HG02642 (cell line): Measurements from ENCODE around the gene CNTNAP5.

Experiments used
- ATAC-seq: cut with Tn5 transposase; IDR thresholded peaks from one replicate; pipeline ENCODE4 v1.9.1; 2021; ENCODE audit warnings: mild to moderate bottlenecking; ENCODE audit not compliant: unreplicated experiment, poor library complexity

CNTNAP5 gene

DNA sequence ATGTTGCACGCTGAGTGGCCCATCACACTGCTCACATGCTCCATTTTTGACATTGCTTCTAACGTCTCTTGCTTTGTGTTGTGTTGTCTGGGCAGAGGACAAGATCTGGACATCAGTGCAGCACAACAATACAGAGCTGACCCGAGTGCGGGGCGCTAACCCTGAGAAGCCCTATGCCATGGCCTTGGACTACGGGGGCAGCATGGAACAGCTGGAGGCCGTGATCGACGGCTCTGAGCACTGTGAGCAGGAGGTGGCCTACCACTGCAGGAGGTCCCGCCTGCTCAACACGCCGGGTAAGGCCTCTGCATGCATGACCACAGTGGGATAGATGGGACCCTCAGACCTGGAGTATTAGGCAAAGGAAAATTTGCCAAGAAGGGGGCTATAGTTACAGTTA lies 622.6 kb downstream of the CNTNAP5 start:
- ATAC-seq, result no peak

DNA sequence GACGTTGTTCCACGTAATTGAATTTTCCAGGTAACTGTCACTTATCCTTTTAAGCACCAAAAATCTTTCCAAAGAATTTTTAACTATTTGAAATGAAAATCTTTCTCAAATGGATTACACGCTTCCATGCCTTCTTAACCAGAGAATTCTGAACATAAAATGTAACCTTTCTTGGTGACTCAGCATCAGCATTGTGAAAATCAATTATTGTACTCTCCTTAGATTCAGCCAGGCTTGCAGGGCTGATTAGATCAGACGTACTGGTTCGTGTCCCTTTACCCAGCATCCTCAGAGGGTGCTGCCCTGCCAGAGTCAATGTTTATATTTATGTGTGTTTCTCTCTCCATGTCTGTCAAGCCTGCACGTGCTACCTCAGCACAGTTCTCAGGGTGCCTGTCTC lies 623.9 kb downstream of the CNTNAP5 start:
- no peak for ATAC-seq

DNA sequence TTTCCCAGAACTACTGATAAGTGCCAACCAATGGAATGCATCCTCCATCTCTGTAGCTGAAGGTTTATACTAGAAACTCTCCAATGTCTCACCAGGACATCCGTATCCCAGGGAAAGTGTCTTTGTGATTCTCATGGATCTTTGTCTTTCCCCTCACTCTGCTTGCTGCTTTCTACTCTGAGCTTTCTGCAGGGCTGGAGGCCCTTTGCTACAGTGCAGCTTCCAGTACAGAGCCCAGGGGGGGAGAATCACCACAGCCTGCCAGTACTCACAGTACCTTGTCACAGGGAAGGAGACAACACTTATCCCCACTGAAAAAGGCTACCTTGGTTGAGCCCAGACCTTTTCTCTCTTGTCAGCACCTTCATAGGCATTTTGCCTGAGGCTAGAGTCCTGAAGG lies 627.0 kb downstream of the CNTNAP5 start:
- no peak for ATAC-seq

DNA sequence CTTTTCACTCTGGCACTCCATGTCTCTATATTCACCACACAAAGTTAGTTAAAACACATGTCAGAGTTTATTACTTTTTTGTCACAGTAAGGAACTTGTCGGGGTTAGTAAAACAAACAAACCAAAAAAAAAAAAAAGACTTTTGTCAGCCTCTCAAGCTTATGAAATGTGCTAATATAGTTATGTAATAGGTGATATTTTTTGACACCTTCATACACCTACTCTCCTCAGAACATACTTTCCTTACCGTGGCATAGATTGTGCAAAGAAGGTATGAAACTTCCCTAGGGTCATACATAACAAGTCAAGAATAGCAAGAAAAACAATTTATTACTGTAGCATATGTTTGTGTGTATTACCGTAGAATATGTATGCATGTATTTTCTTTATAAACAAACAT lies 633.3 kb downstream of the CNTNAP5 start:
- ATAC-seq, result no peak

DNA sequence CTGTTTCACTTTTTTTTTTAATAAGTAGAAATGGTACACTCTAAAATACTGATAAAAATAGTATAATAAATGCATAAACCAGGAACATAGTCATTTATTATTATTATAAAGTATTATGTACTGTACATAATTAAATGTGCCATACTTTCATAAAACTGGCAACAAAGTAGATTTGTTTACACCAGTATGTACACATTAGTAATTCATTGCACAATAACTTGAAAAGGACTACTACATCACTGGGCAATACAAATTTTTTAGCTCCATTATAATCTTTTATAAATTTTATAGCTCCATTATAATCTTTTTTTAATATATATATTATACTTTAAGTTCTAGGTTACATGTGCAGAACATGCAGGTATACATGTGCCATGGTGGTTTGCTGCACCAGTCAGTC lies 636.5 kb downstream of the CNTNAP5 start:
- no peak for ATAC-seq

DNA sequence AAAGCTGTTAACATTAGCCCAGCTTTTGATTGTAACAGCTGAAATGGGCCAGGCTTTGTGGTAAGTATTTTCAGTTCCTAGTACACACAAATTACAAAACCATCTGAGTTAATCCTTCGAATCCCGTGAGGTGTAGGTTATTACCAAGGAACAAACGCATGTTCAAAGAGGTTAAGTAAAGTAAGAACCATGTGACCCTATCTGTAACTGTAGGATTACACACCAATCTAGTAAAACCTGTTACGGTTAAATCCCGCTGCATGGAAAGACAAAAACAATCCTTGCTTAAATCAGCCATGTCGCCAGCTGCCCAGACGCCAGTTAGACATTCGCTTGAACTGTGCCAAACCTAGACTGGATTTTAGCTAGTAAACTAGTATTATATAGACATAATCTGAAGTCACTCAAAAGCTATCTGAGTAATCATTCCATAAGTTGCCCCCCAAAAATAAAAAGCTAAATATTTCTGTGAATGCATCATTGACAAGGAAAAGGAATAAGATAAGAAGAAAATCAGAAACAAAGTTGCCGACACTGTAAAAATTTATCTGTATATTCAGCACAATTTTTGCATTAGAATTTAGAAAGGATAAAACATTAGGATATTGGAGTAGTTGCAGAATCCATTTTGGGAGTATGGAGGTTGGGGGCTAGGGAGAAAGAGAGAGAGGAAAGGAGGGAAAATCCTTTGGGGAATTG lies 638.0 kb downstream of the CNTNAP5 start:
- no peak for ATAC-seq

DNA sequence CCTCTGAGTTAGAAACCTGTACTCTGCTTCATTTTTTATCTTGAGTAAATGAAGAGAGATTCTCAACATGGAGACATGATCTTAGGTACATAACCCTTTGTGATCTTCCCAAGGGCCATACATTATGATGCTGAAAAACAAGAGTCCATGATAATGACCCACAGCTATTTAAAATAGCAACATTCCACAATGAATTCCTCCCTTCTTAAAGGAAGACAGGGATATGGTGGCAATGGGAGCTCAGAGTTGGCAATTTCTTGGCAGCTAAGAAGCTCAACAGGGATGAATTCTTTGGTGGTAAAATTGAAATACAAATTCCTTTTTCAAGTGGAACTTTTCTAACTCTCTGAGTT lies 638.5 kb downstream of the CNTNAP5 start:
- ATAC-seq, result no peak

DNA sequence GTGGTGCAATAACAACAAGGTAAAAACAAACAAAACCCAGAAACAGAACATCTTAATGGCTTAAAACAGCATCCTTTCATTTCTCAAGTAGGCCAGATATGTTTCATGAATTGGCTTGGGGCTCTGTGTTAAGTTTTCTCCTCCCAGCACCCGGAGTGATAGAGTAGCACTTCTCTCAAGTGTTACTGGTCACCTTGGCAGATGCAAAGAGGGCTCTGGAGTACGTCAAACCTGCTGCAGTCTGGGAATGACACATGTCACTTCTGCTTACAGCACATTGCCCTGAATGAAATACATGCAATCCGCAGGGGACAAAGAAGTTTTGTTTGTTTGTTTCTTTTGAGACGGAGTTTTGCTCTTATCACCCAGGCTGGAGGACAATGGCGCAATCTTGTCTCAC lies 639.3 kb downstream of the CNTNAP5 start:
- ATAC-seq, result no peak

DNA sequence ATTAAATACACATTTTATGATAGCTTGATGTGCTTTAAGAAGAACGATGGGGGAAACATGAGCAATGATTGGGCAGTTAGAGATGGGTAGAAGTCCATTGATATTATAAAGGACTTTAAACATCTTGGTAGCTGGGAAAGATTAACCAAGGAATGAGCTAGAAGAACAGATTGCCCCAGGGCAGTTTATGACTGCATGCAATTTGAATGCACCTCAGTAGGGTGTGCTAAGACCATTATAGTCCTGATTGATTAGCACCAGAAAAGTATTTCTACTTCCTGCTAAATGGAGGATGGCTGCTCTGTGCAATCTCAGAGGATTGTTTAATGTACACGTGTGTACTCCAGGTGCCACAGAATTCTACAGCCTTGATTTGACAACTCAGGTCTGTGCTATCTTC lies 641.9 kb downstream of the CNTNAP5 start:
- ATAC-seq, result no peak

DNA sequence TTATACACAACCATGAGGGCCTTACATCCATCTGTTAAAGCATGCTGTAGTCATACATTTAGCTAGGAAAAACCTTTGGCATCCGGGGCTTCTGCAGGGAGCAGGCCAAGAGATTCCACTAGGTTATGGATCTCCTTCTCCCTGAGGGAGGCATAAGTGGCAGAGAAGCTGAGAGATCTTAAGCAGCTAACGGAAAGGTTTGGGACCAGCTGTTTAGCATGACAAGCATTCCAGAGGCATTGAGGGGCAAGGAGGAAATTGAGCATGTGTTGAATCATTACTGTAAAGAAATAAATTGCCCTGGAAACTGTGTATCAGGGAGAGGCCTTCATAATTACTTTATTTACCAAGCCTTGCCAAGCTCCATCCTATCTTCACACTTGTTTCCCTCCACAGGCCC lies 643.1 kb downstream of the CNTNAP5 start:
- no peak for ATAC-seq

DNA sequence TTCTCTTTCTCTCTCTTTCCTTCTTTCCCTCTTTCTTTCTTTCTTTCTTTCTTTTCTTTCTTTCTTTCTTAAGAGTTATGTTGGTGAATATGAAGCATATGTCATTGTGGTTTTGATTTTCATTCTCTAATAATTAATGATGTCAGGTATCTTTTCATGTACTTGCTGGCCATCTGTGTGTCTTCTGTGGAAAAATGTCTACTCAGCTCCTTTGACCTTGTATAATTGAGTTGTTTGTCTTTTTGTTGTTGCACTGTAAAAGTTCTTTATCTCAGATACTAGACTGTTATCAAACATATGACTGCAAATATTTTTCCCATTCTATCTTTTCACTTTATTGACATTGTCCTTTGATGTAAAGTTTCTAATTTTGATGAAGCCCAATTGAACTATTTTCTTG lies 645.1 kb downstream of the CNTNAP5 start:
- no peak for ATAC-seq

DNA sequence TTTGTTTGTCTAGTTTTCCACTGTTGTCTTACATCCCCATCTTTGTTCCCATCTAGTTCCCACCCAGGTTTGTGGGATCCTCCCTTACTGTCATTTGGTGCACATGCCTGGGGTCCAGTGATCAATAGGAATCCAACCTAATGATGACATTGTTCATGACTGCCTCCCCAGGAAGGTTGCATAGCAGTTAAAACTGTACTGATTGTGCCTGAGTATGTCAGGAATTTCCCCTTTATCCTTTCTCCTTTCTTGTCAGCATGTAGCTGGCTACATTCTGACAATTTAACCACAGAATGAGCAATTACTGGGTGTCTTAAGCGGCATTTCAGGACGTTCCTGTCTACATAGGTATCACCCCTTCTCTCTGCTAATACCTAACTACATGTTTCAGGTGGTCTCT lies 653.0 kb downstream of the CNTNAP5 start:
- ATAC-seq, result no peak

DNA sequence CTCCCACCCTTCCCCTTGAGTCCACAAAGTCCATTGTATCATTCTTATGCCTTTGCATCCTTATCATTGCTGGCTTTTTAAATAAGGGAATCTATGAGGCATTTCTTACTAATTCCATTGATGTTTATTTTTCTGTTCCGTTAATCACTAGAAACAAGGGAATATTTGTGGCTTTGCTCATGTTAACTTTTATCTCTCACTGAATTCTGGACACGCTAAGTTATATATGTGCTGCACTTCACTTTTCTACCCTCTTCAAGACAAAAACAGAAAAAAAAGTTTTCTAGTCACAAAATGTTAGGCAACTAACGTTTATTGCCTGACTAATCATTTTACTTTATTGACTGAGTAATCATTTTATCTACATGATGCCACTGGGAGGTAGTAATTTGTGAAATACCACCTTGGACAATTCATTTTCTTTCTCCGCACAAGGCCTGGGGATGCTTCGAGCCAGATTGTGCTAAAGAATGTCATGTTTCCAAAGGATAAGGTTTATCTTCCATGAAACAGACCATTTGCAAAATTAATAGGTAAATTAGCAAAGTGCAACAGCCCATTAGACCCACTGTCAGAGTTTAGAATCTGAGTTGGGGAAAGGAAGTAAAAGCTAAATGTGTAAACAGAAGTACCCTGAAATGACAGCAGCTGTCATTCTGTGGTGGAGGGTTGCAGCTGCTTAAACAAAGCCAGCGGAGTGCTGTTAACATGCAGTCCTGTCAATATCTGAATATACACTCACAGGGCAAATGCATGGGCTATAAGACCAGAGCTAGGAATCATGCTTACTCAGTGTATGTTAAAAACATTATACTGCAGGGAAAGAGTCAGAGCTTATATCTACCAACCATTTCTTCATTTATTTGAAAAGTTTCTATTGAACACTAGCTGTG lies 658.7 kb downstream of the CNTNAP5 start:
- no peak for ATAC-seq

DNA sequence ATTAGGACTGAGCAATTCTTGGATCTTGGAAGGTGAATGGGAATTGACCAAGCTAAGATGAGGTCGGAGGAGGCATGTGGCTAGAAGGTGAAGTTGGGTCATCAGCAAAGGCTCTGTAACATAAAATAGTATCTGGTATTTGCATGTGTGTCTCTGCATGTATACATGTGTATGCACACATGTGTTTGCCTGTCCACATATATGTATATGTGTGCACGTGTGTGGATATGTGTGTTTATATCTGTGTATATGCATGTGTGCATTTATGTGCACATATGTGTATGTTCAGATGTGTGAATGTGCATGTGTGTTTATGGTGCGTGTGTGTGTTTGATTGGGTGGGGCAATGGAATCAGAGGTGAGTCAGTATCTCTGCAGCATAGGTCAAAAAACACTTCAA lies 664.3 kb downstream of the CNTNAP5 start:
- no peak for ATAC-seq

DNA sequence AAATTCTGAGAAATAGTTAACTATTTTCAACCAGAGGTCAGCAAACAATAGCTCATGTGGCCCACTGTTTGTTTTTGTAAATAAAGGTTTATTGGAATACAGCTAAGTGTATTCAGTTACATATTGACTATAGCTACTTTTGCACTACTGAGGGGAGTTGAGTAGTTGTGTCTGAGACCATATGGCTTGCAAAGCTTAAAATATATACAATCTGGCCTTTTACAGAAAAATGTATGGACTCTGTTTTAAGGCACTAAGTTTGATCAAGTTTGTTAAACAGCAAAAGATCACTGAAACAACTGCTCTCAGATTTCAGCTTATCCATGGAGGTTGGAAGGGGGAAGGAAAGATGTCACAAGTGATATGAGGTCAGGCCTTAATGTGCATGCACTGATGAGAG lies 667.1 kb downstream of the CNTNAP5 start:
- ATAC-seq, result no peak

DNA sequence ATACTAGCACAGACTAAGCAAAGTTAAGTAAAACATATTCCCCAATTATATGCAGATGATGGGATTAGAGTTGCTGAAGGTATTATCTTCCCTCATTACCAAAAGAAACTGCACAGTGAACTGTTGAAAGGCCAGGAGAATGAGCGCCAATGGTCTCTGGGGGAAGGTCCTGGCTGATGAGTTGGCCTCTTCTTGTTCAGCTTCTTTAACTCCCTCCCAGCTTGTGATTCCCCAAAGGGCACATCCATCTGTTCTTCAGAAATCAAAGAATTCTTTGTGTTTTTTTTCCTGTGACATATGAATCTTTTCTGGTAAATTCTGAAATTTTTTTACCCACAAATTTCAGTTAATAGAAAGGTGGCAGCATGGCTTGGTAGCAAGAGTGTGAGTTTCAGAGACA lies 667.6 kb downstream of the CNTNAP5 start:
- no peak for ATAC-seq

DNA sequence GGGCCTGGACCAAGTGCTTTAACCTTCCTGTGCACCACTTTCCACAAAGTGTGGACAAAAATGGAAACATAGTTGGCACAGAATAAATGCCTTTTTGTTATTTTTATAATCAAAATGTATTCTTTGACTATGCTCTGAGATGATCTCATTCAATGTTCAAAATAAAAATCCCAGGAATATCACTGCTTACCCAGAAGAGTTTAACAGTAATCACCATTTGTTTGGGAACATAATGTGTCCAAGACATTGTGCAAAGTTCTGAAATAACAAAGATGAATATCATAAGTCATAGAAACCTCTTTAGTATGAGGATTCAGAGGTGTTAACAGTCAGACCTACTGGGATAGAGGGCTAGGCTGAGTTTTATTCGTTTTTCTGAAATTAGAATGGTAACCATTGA lies 668.1 kb downstream of the CNTNAP5 start:
- no peak for ATAC-seq

DNA sequence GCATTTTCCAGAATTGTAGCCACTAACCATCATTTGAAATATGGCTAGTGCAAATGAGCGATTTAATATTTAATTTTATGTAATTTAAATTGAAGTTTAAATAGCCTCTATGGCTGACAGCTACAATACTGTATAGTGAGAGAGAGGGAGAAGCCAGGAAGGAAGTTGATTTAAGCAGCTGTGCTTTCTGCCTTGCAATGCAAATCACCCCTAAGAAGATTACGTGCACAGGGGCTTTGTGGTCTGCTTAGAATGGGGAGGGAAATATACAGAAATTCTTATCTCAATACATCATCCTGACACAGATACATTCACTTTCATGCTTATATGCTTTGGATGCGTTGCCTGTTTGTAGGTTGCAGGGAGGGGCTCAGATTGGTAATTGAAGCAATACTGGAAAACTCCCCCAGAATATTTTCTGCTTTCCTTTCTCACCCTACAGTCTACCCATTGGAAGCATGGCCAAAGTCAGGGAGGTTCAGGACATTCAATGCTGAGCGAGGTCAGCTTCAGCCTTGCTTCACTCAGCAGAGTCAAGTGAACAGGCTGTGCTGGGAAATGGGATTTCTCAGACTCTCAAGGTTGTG lies 674.0 kb downstream of the CNTNAP5 start:
- no peak for ATAC-seq

DNA sequence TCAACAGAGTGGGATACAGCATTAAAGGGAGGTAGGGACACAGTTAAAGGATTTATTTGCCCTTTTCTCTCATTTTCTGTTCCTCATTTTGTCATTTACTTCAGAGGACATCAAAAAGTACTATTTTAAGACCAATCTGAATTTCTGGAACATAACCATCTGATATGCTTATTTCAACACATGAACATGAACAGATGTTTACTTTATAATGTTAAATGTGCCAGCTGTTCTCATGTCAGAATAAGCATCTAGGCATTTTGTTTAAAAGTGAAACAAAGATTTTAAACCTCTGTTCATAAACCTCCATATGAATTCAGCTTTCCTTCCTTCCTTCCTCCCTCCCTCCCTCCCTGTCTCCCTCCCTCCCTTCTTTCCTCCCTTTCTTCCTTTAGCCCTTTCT lies 677.7 kb downstream of the CNTNAP5 start:
- no peak for ATAC-seq

DNA sequence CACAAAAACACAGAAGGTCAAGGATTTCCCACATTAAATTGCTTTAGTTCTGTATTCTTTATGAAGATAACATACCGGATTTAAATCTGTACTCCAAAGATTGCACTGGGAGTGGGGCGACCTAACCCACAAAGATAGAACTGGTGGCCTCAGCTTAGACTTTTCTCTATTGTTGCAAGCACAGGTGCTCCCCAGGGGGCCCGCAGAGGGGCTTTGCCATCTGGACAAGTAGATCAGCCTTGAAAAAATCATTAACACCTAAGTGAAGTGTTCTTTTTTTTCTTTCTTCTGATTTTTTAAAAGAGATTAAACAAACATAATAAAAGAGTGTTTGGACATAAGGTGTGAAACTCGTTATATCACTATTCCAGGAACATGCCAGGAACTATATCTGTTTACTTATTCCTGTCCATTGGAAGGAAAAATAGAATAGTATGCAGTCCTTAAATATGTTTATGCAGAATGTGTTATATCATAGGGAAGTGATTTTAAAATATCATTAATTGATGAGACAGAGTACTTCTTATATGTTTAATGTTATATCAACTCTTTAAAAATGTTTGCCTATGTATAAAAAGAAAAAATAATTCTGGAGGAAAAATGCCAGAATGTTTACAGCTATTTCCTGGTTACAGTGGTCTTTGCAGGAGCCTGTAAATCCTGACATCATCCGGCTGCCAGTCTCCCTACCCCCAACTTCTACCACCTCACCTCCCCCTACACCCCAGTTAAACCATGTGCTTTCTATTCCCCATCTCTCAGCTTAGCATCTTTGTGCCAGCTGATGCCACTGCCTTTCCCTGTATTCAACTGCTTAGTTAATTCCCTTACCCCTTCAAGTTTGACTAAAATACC lies 679.2 kb downstream of the CNTNAP5 start:
- ATAC-seq, result no peak

DNA sequence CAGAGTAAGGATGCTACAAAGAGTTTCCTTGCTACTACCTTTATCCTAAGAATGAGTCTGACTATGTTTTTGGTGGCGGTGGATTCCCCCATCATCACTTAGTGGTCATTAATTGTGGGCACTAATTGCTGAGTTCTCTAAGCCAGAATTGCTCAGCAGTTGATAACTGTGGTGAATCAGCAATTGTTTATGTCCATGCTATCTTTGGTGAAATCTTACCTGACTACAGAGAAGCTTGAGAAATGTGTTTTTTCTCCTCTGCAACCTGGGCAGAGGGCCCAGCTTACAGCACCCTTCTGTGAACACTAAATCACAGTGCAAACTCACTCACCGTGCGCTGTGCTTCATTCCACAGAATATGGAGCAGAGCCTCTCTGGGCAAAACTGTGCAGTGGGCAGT lies 683.6 kb downstream of the CNTNAP5 start:
- ATAC-seq, result no peak
